Mesenteric fat pad (tissue), 1 donor: ENCODE results near the gene BTD. TPM values are rescaled to one million over a fixed set of nuclear protein-coding genes. Genes with fewer than 3 reads are reported as not detected.

Source experiments
- DNase-seq: peaks from one replicate; pipeline ENCODE4 v3.0.0-alpha.2; 2020; ENCODE audit warnings: low spot score
- total RNA-seq: library from RNA; stranded (reverse); fragmentation: NEBNext Ultra II Directional; extraction: Animal tissue kit (Norgen Biotek cat#: 25700); gene quantifications from one replicate; pipeline ENCODE4 v1.2.1, GENCODE V29; 2021
- donor health status: DM: yes; HTN: yes; CAD: no.

The BTD gene
- total RNA-seq, 1 donor from 2014 or later: 36.8 TPM

- DNase-seq: no peak
Observed at GRCh38 chr3:15636028-15636709, 34.6 kb downstream of the BTD start.

GRCh38 chr3:15637131-15637951 is 35.8 kb downstream of the BTD start:
- no peak for DNase-seq

- DNase-seq: no peak
Observed at GRCh38 chr3:15638193-15638890, 36.8 kb downstream of the BTD start.

GRCh38 chr3:15638891-15639262 is 37.3 kb downstream of the BTD start:
- no peak for DNase-seq

- DNase-seq: no peak
Observed at GRCh38 chr3:15645246-15645645, 43.7 kb downstream of the BTD start.

- DNase-seq: no peak
Observed at GRCh38 chr3:15645740-15646501, 44.4 kb downstream of the BTD start.

GRCh38 chr3:15646851-15647511 is 45.4 kb downstream of the BTD start:
- DNase-seq: no peak

GRCh38 chr3:15647611-15648167 is 46.1 kb downstream of the BTD start:
- no peak for DNase-seq

- no peak for DNase-seq
Observed at GRCh38 chr3:15649341-15649740, 47.8 kb downstream of the BTD start.

- no peak for DNase-seq
Observed at GRCh38 chr3:15649858-15650257, 48.3 kb downstream of the BTD start.

- no peak for DNase-seq
Observed at GRCh38 chr3:15651396-15651795, 49.9 kb downstream of the BTD start.

GRCh38 chr3:15653321-15653720 is 51.8 kb downstream of the BTD start:
- DNase-seq: no peak

GRCh38 chr3:15654127-15654526 is 52.6 kb downstream of the BTD start:
- DNase-seq: no peak

GRCh38 chr3:15654891-15655290 is 53.3 kb downstream of the BTD start:
- no peak for DNase-seq

- DNase-seq: no peak
Observed at GRCh38 chr3:15656342-15656741, 54.8 kb downstream of the BTD start.

GRCh38 chr3:15657016-15657415 is 55.5 kb downstream of the BTD start:
- no peak for DNase-seq

GRCh38 chr3:15659254-15659975 is 57.9 kb downstream of the BTD start:
- DNase-seq: no peak

- no peak for DNase-seq
Observed at GRCh38 chr3:15660055-15660935, 58.8 kb downstream of the BTD start.

GRCh38 chr3:15664144-15664543 is 62.6 kb downstream of the BTD start:
- no peak for DNase-seq
